Endothelial cell of hepatic sinusoid (primary cell): Measurements from ENCODE around the gene AMMECR1L.
"Not testable (repeated sequence)": the region's sequence is repeated elsewhere in the genome, so short reads cannot be mapped to it uniquely, and the experiment has no call there.

Experiments used
- in situ Hi-C: cut with HindIII; loops from 2 replicates; pipeline ENCODE4 v1.10.0; 2017; ENCODE audit warnings: low sequenced_read_pairs

The AMMECR1L gene

GRCh38 chr2:127885780-127886592 lies at the start of gene AMMECR1L:
AMMECR1L (minus strand) TSS chr2:127885956; CDS start chr2:127874234, 11,722 bp downstream.
- in situ Hi-C loops: not testable (repeated sequence)

- in situ Hi-C loops: no loop called here
Measured at GRCh38 chr2:127935337-127935736, 49.6 kb upstream of the AMMECR1L start.

- in situ Hi-C loops: no loop called here
Measured at GRCh38 chr2:127932199-127932876, 46.6 kb upstream of the AMMECR1L start.

- in situ Hi-C loops: no loop called here
Measured at GRCh38 chr2:127929449-127929848, 43.7 kb upstream of the AMMECR1L start.

GRCh38 chr2:127927384-127927783 lies 41.6 kb upstream of the AMMECR1L start:
- in situ Hi-C loops: no loop called here

- in situ Hi-C loops: no loop called here
Measured at GRCh38 chr2:127917916-127918315, 32.2 kb upstream of the AMMECR1L start.

- in situ Hi-C loops: no loop called here
Measured at GRCh38 chr2:127913808-127914457, 28.2 kb upstream of the AMMECR1L start.

GRCh38 chr2:127911737-127912136 lies 26.0 kb upstream of the AMMECR1L start:
- in situ Hi-C loops: no loop called here

GRCh38 chr2:127910415-127910814 lies 24.7 kb upstream of the AMMECR1L start:
- in situ Hi-C loops: no loop called here

GRCh38 chr2:127909019-127909418 lies 23.3 kb upstream of the AMMECR1L start:
- in situ Hi-C loops: no loop called here

- in situ Hi-C loops: not testable (repeated sequence)
Measured at GRCh38 chr2:127907733-127908400, 22.1 kb upstream of the AMMECR1L start.

GRCh38 chr2:127906206-127906926 lies 20.6 kb upstream of the AMMECR1L start:
- in situ Hi-C loops: no loop called here

- in situ Hi-C loops: no loop called here
Measured at GRCh38 chr2:127901339-127902056, 15.7 kb upstream of the AMMECR1L start.

GRCh38 chr2:127897531-127898211 lies 11.9 kb upstream of the AMMECR1L start:
- in situ Hi-C loops: no loop called here

GRCh38 chr2:127893494-127893893 lies 7.7 kb upstream of the AMMECR1L start:
- in situ Hi-C loops: no loop called here

- in situ Hi-C loops: no loop called here
Measured at GRCh38 chr2:127893033-127893432, 7.3 kb upstream of the AMMECR1L start.

- in situ Hi-C loops: no loop called here
Measured at GRCh38 chr2:127891811-127892210, 6.1 kb upstream of the AMMECR1L start.

- in situ Hi-C loops: not testable (repeated sequence)
Measured at GRCh38 chr2:127890756-127891155, 5.0 kb upstream of the AMMECR1L start.

- in situ Hi-C loops: no loop called here
Measured at GRCh38 chr2:127888772-127889171, 3.0 kb upstream of the AMMECR1L start.
